ENCODE data around the gene EMC9.

The EMC9 gene

GRCh38 chr14:24130717-24131548, 10.5 kb downstream of the EMC9 start:
- TF ChIP-seq CTCF (IDR thresholded peaks at IDR 0.05; ENCODE audit: low read depth, low read length, missing control alignments): no peak
- H3K4me3 ChIP-seq (ENCODE audit: low read depth, low read length): no peak overlapping the region
- DNase-seq (ENCODE audit: low read depth): no peak

- DNase-seq (ENCODE audit: low read depth): no peak
Measured at GRCh38 chr14:24130380-24130716, 11.0 kb downstream of the EMC9 start, which contains the start of gene FITM1. Gene FITM1, plus strand, starts transcription at chr14:24130659. Its CDS starts 905 bp downstream, at chr14:24131564.

GRCh38 chr14:24129410-24129998, 11.9 kb downstream of the EMC9 start:
- TF ChIP-seq CTCF (IDR thresholded peaks at IDR 0.05; ENCODE audit: low read depth, low read length, missing control alignments): no peak
- H3K4me3 ChIP-seq (ENCODE audit: low read depth, low read length): no peak overlapping the region
- DNase-seq (ENCODE audit: low read depth): no peak

More at GRCh38 chr14:24130380-24130716, 11.0 kb downstream of the EMC9 start, which contains the start of gene FITM1:
- H3K4me3 ChIP-seq (ENCODE audit: low read depth, low read length): no peak within 1 kb of the TSS
- no peak for TF ChIP-seq CTCF (IDR thresholded peaks at IDR 0.05; ENCODE audit: low read depth, low read length, missing control alignments)

GRCh38 chr14:24127673-24128072, 13.7 kb downstream of the EMC9 start:
- H3K4me3 ChIP-seq (ENCODE audit: low read depth, low read length): no peak overlapping the region
- no peak for TF ChIP-seq CTCF (IDR thresholded peaks at IDR 0.05; ENCODE audit: low read depth, low read length, missing control alignments)
- no peak for DNase-seq (ENCODE audit: low read depth)

DNA sequence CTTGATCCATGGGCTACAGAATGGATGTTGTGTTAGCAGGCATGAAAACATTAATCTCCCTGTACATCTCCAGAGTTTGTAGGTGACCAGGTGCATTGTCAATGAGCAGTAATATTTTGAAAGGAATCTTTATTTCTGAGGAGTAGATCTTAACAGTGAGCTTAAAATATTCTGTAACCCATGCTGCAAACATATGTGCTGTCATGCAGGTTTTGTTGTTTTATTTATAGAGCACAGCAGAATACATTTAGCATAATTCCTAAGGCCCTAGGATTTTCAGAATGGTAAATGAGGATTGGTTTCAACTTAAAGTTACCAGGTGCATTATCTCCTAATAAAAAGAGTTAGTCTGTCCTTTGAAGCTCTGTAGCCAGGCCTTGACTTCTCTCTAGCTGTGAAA, 14.5 kb downstream of the EMC9 start:
- no peak for TF ChIP-seq CTCF (IDR thresholded peaks at IDR 0.05; ENCODE audit: low read depth, low read length, missing control alignments)
- DNase-seq (ENCODE audit: low read depth): no peak

GRCh38 chr14:24123424-24124417, 17.7 kb downstream of the EMC9 start:
- no peak overlapping the region for H3K4me3 ChIP-seq (ENCODE audit: low read depth, low read length)
- TF ChIP-seq CTCF (IDR thresholded peaks at IDR 0.05; ENCODE audit: low read depth, low read length, missing control alignments): no peak
- no peak for DNase-seq (ENCODE audit: low read depth)

More for the DNA sequence above, 14.5 kb downstream of the EMC9 start:
- no peak overlapping the region for H3K4me3 ChIP-seq (ENCODE audit: low read depth, low read length)

All from GM12864 (cell line).